GM23248 (cell line): ENCODE data around the gene TCL1A.

Source experiments
- EZH2 ChIP-seq: fragments of 200-600 bp; sonication (generic); IDR thresholded peaks from 2 replicates; pipeline ENCODE4 v1.6.1; 2018; ENCODE audit warnings: antibody characterized with exemption, mild to moderate bottlenecking; ENCODE audit not compliant: insufficient read depth, poor library complexity, severe bottlenecking
- EZH2phosphoT487 ChIP-seq: fragments of 200-600 bp; sonication (generic); IDR thresholded peaks from 2 replicates; pipeline ENCODE4 v1.6.1; 2018; ENCODE audit warnings: antibody characterized with exemption, moderate library complexity, mild to moderate bottlenecking, low read depth; ENCODE audit not compliant: insufficient read depth

DNA sequence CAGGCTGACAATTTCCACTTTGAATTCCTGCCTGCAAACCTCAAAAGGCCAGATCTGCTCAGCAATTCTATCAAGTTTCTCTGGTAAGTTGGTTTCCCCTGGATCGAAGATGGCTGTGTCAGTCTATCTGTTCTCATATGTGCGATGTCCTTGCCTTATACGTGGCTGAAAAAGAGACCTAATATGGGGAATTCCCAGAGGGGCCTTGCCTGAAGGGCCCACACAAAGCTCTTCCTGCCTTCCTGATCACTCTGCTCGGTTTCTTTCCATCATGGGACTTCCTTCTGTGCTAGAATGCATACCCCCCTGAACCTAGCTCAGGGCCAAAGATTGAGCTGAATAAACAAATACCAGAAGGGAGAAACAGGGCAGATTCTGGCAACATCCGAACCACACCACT lies 14.5 kb downstream of the TCL1A start:
- TF ChIP-seq EZH2 (no peak), EZH2phosphoT487 (no peak)
